HPDE6-E6E7 (cell line): ENCODE measurements around the gene RASSF8.

Experiments used
- DNase-seq: peaks from one replicate; pipeline ENCODE4 v3.0.0; 2011; ENCODE audit warnings: missing footprints; ENCODE audit errors: extremely low spot score

Gene RASSF8

DNA sequence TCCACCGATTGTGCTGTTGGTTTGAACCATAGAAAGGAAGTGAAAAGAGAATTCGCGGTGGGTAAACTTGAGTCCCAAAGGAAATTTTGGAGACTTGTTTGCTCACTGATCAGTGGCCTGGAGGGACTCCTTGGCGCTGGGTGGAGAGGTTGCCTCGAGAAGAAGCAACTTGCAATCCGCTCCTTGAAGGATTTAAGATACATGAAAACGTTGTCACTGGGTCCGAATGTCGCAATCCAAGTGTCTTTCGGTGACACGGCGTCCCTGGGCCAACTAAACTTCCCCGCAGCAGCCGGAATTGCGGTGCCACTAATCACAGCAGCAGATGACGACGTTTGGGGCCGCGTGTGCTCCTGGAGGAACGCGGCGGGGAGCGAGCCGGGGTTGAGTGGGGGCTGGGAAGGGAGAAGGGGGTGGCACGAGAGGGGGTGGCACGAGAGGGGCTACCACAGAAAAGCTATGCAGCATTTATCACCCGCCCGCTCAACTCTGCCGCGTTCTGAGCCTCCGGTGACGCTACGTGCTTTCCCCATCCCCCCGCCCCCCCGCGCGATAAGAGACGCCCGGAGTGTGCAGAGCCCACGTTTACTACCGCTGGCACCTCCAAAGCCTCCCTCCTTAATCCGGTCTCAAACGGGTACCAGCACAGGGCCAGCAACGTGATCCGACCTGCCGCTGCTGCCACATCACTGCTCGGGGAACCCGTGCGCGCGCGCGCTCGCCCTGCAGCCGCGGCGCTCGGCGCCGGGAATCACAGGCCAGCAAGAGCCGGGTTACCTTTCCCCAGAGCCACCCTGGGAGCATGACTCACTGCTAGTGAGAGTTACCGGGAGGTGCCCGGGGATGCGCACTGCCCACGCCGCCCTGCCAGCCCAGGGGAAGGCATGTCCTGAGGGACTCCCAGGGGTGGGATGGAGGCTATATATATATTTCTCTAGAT lies 167.2 kb downstream of the RASSF8 start:
- peak; percentile 84 for DNase-seq

DNA sequence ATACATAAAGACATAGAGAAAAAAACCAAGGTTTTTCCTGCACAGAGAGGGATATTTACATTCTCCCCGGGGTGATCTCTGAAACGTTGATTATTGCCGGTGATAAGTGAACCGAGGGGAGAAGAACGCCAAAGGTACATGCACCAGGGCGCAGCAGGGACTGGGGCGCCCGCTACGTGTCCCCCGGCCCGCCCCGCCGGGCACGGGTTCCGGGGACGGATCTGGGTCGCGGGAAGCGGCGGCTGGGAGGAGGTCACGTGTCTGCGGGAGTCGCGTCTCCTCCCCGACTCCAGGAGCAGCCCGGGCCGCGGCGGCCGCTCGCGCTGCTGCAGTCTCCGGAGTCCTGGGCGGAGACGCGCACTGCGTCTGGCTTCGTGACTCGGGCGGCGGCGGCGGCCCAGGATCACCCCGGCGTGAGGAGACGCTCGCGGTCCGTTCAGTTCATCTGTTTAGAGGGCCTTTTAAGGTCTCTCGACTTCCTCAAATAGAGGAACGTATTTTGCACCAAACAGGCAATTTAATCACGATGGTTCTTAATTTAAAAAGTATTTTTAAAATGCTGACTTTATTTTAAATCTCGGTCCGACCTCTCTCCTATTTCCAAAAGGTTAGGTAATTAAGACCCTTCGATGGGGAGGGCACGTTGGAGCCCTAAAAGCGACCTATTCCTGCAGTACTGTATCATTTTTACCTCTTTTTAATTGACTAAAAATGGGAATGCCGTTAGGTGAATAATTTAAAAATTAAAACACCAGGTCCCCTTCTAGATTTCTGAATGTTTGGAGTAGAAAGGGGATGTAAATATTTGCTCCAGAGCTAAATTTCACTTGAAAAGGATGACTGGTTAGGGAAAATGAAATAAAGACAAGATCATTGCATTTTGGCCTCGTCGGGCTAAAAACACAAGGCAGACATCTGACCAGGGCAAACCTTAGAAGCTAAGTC lies 168.1 kb downstream of the RASSF8 start:
- peak; percentile 82 for DNase-seq

DNA sequence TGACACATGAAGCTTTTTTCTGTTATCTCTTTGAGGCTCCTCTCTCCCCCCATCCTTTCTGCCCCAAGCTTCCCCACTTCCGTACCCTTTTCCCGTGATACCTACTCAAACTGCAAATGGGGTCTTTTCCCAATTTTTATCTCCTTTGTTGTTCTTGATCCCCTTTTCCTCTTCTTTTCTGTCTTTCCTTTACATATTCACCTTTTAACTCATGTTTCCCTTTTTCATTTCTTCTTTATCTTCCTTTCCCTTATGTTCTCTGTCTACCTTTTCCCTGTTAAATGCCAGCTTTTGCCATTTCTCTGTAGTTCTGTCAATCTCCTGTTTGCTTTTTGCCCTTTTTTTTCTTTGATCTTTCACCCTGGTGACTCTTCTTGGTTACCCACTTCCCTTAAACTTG lies 168.9 kb downstream of the RASSF8 start:
- DNase-seq: no peak

DNA sequence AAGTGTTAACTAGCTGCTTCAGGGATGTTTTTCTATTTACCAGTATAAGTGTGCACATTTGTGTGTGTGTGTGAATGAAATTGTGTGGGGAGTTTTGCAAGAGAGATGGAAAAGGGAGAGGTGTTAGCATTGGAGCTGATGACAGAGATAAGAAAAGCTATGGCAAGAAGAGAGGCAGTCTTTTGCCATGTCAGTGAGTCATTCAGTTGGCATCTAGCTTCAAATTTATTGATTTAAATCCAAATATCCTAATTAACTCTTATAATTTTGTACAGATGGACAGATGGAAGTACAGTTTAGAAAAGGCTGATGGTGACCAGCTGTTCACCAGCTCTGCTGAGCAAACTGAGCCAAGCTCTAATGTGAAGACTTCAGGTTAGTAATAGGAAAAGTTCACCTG lies 169.7 kb downstream of the RASSF8 start:
- DNase-seq: no peak
